ENCODE data around the gene YIPF1.
"Not testable (repeated sequence)": the region's sequence is repeated elsewhere in the genome, so short reads cannot be mapped to it uniquely, and the experiment has no call there.

Gene YIPF1

GRCh38 chr1:53851571-53852285 lies 37.9 kb downstream of the YIPF1 start:
- in situ Hi-C loops (cut with MboI; ENCODE audit: low pct_unique_long_range_greater_than_20kb, low sequenced_read_pairs) = loop anchor here (25.0 kb wide), 1 partner anchor 961 kb away; the partner anchor contains the start of gene TTC22
- DNase-seq = no peak

- no peak for DNase-seq
- in situ Hi-C loops (cut with MboI; ENCODE audit: low pct_unique_long_range_greater_than_20kb, low sequenced_read_pairs) = loop anchor here (25.0 kb wide), 1 partner anchor 962 kb away; the partner anchor contains the start of gene TTC22
Measured at GRCh38 chr1:53850082-53850673, 39.4 kb downstream of the YIPF1 start.

- in situ Hi-C loops (cut with MboI; ENCODE audit: low pct_unique_long_range_greater_than_20kb, low sequenced_read_pairs) = no loop called here
- no peak for DNase-seq
Measured at GRCh38 chr1:53847980-53848379, 41.6 kb downstream of the YIPF1 start.

- in situ Hi-C loops (cut with MboI; ENCODE audit: low pct_unique_long_range_greater_than_20kb, low sequenced_read_pairs) = no loop called here
- no peak for DNase-seq
Measured at GRCh38 chr1:53842347-53842746, 47.2 kb downstream of the YIPF1 start.

GRCh38 chr1:53838654-53838974 lies 51.0 kb downstream of the YIPF1 start:
- no peak for DNase-seq
- in situ Hi-C loops (cut with MboI; ENCODE audit: low pct_unique_long_range_greater_than_20kb, low sequenced_read_pairs) = no loop called here

GRCh38 chr1:53837924-53838653 lies 51.5 kb downstream of the YIPF1 start, which contains the start of gene NDC1:
NDC1 (minus strand) TSS chr1:53838296; CDS start chr1:53838261, 35 bp downstream.
- DNase-seq = peak; percentile 97
- in situ Hi-C loops (cut with MboI; ENCODE audit: low pct_unique_long_range_greater_than_20kb, low sequenced_read_pairs) = no loop called here

GRCh38 chr1:53837646-53837923 lies 52.0 kb downstream of the YIPF1 start:
- in situ Hi-C loops (cut with MboI; ENCODE audit: low pct_unique_long_range_greater_than_20kb, low sequenced_read_pairs) = no loop called here

GRCh38 chr1:53835491-53835890 lies 54.1 kb downstream of the YIPF1 start:
- no peak for DNase-seq
- in situ Hi-C loops (cut with MboI; ENCODE audit: low pct_unique_long_range_greater_than_20kb, low sequenced_read_pairs) = no loop called here

More at GRCh38 chr1:53837646-53837923, 52.0 kb downstream of the YIPF1 start:
- no peak for DNase-seq

- DNase-seq = no peak
- in situ Hi-C loops (cut with MboI; ENCODE audit: low pct_unique_long_range_greater_than_20kb, low sequenced_read_pairs) = no loop called here
Measured at GRCh38 chr1:53834776-53835175, 54.8 kb downstream of the YIPF1 start.

- in situ Hi-C loops (cut with MboI; ENCODE audit: low pct_unique_long_range_greater_than_20kb, low sequenced_read_pairs) = no loop called here
- DNase-seq = no peak
Measured at GRCh38 chr1:53833393-53833792, 56.2 kb downstream of the YIPF1 start.

- DNase-seq = no peak
- in situ Hi-C loops (cut with MboI; ENCODE audit: low pct_unique_long_range_greater_than_20kb, low sequenced_read_pairs) = no loop called here
Measured at GRCh38 chr1:53826367-53826766, 63.2 kb downstream of the YIPF1 start.

GRCh38 chr1:53825306-53825705 lies 64.3 kb downstream of the YIPF1 start:
- DNase-seq = no peak
- in situ Hi-C loops (cut with MboI; ENCODE audit: low pct_unique_long_range_greater_than_20kb, low sequenced_read_pairs) = no loop called here

GRCh38 chr1:53822931-53823330 lies 66.7 kb downstream of the YIPF1 start:
- DNase-seq = no peak
- in situ Hi-C loops (cut with MboI; ENCODE audit: low pct_unique_long_range_greater_than_20kb, low sequenced_read_pairs) = no loop called here

- DNase-seq = no peak
- in situ Hi-C loops (cut with MboI; ENCODE audit: low pct_unique_long_range_greater_than_20kb, low sequenced_read_pairs) = no loop called here
Measured at GRCh38 chr1:53821380-53821779, 68.2 kb downstream of the YIPF1 start.

GRCh38 chr1:53819387-53819786 lies 70.2 kb downstream of the YIPF1 start:
- in situ Hi-C loops (cut with MboI; ENCODE audit: low pct_unique_long_range_greater_than_20kb, low sequenced_read_pairs) = no loop called here

GRCh38 chr1:53816584-53816983 lies 73.0 kb downstream of the YIPF1 start:
- in situ Hi-C loops (cut with MboI; ENCODE audit: low pct_unique_long_range_greater_than_20kb, low sequenced_read_pairs) = not testable (repeated sequence)

More at GRCh38 chr1:53819387-53819786, 70.2 kb downstream of the YIPF1 start:
- DNase-seq = no peak

GRCh38 chr1:53815484-53815883 lies 74.1 kb downstream of the YIPF1 start:
- in situ Hi-C loops (cut with MboI; ENCODE audit: low pct_unique_long_range_greater_than_20kb, low sequenced_read_pairs) = not testable (repeated sequence)
- peak; percentile 18 for DNase-seq

More at GRCh38 chr1:53816584-53816983, 73.0 kb downstream of the YIPF1 start:
- DNase-seq = not testable (repeated sequence)

GRCh38 chr1:53811414-53811851 lies 78.2 kb downstream of the YIPF1 start:
- in situ Hi-C loops (cut with MboI; ENCODE audit: low pct_unique_long_range_greater_than_20kb, low sequenced_read_pairs) = no loop called here
- DNase-seq = peak; percentile 44

GRCh38 chr1:53810497-53810896 lies 79.1 kb downstream of the YIPF1 start:
- in situ Hi-C loops (cut with MboI; ENCODE audit: low pct_unique_long_range_greater_than_20kb, low sequenced_read_pairs) = no loop called here
- DNase-seq = no peak

GRCh38 chr1:53810007-53810406 lies 79.6 kb downstream of the YIPF1 start:
- in situ Hi-C loops (cut with MboI; ENCODE audit: low pct_unique_long_range_greater_than_20kb, low sequenced_read_pairs) = no loop called here
- no peak for DNase-seq

Data from KBM-7 (cell line).